Measurements from ENCODE around the gene NUAK1.

GRCh38 chr12:106027286-106027685, 111.5 kb downstream of the NUAK1 start:
- TF ChIP-seq, protein P1, sequence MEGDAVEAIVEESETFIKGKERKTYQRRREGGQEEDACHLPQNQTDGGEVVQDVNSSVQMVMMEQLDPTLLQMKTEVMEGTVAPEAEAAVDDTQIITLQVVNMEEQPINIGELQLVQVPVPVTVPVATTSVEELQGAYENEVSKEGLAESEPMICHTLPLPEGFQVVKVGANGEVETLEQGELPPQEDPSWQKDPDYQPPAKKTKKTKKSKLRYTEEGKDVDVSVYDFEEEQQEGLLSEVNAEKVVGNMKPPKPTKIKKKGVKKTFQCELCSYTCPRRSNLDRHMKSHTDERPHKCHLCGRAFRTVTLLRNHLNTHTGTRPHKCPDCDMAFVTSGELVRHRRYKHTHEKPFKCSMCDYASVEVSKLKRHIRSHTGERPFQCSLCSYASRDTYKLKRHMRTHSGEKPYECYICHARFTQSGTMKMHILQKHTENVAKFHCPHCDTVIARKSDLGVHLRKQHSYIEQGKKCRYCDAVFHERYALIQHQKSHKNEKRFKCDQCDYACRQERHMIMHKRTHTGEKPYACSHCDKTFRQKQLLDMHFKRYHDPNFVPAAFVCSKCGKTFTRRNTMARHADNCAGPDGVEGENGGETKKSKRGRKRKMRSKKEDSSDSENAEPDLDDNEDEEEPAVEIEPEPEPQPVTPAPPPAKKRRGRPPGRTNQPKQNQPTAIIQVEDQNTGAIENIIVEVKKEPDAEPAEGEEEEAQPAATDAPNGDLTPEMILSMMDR (IDR thresholded peaks at IDR 0.05 in 4 of 5, conservative IDR thresholded peaks at IDR 0.05 in 1 of 5) = no peak
- no peak for TF ChIP-seq POLR2A (IDR thresholded peaks at IDR 0.05)
